Trophoblast cell (in vitro differentiated cells and primary cell): Measurements from ENCODE around the gene CASQ2.

ENCODE experiments used
- DNase-seq, 2 donors: peaks; one replicate each; pipeline ENCODE4 v3.0.0-alpha.2; 2016
- H2AFZ ChIP-seq: 2 replicates; pipeline ENCODE4 v1.6.1; 2013; ENCODE audit warnings: low read length, moderate library complexity, mild to moderate bottlenecking; ENCODE audit not compliant: insufficient read depth, poor library complexity
- H2AK5ac ChIP-seq: 2 replicates; pipeline ENCODE4 v1.6.1; 2013; ENCODE audit warnings: mild to moderate bottlenecking, low read length
- H2BK120ac ChIP-seq: 2 replicates; pipeline ENCODE4 v1.6.1; 2013; ENCODE audit warnings: low read length, mild to moderate bottlenecking, moderate library complexity; ENCODE audit not compliant: insufficient read depth, poor library complexity
- H2BK12ac ChIP-seq: 2 replicates; pipeline ENCODE4 v1.6.1; 2013; ENCODE audit warnings: mild to moderate bottlenecking, low read length, moderate library complexity
- H2BK5ac ChIP-seq: 2 replicates; pipeline ENCODE4 v1.6.1; 2013; ENCODE audit warnings: low read length, low read depth, moderate library complexity, mild to moderate bottlenecking; ENCODE audit not compliant: poor library complexity
- H3K14ac ChIP-seq: 2 replicates; pipeline ENCODE4 v1.6.1; 2013; ENCODE audit warnings: mild to moderate bottlenecking, low read length
- H3K18ac ChIP-seq: 2 replicates; pipeline ENCODE4 v1.6.1; 2013; ENCODE audit warnings: mild to moderate bottlenecking, low read length
- H3K23ac ChIP-seq: 2 replicates; pipeline ENCODE4 v1.6.1; 2013; ENCODE audit warnings: low read length
- H3K27ac ChIP-seq: 2 replicates; pipeline ENCODE4 v1.5.1; 2013; ENCODE audit warnings: low read depth, mild to moderate bottlenecking, inconsistent platforms, low read length, moderate library complexity
- H3K27me3 ChIP-seq: 2 replicates; pipeline ENCODE4 v1.6.1; 2013; ENCODE audit warnings: inconsistent platforms, mild to moderate bottlenecking, low read length, moderate library complexity; ENCODE audit not compliant: insufficient read depth
- H3K36me3 ChIP-seq, 2 experiments: 1 replicate in 1 of 2; 2 replicates in 1 of 2; pipeline ENCODE4 v1.6.1; 2013; ENCODE audit warnings: low read length in 2 of 2, mild to moderate bottlenecking in 2 of 2, moderate library complexity in 1 of 2; ENCODE audit not compliant: insufficient read depth in 2 of 2, control insufficient read depth in 1 of 2
- H3K4ac ChIP-seq: 2 replicates; pipeline ENCODE4 v1.6.1; 2013; ENCODE audit warnings: low read depth, mild to moderate bottlenecking, low read length, moderate library complexity
- H3K4me1 ChIP-seq, 2 experiments: 1 replicate in 1 of 2; 2 replicates in 1 of 2; pipeline ENCODE4 v1.6.1; 2013; ENCODE audit warnings: low read length in 2 of 2, mild to moderate bottlenecking in 2 of 2, moderate library complexity in 1 of 2; ENCODE audit not compliant: insufficient read depth in 2 of 2, control insufficient read depth in 1 of 2
- H3K4me2 ChIP-seq: 2 replicates; pipeline ENCODE4 v1.6.1; 2013; ENCODE audit warnings: inconsistent platforms, mild to moderate bottlenecking, low read length, moderate library complexity
- H3K4me3 ChIP-seq: 2 replicates; pipeline ENCODE4 v1.5.1; 2013; ENCODE audit warnings: mild to moderate bottlenecking, low read depth, low read length, inconsistent platforms
- H3K79me1 ChIP-seq: one replicate; pipeline ENCODE4 v1.6.1; 2013; ENCODE audit warnings: low read length
- H3K79me2 ChIP-seq: 2 replicates; pipeline ENCODE4 v1.6.1; 2013; ENCODE audit warnings: low read length, mild to moderate bottlenecking; ENCODE audit not compliant: control insufficient read depth, insufficient read depth, poor library complexity
- H3K9ac ChIP-seq: 2 replicates; pipeline ENCODE4 v1.6.1; 2013; ENCODE audit warnings: mild to moderate bottlenecking, low read length
- H3K9me3 ChIP-seq: 2 replicates; pipeline ENCODE4 v1.6.1; 2013; ENCODE audit warnings: low read depth, mild to moderate bottlenecking, control low read depth, inconsistent platforms, low read length; ENCODE audit not compliant: insufficient read depth
- H4K12ac ChIP-seq: 2 replicates; pipeline ENCODE4 v1.6.1; 2013; ENCODE audit warnings: low read depth, mild to moderate bottlenecking, low read length, moderate library complexity
- H4K8ac ChIP-seq: 2 replicates; pipeline ENCODE4 v1.6.1; 2013; ENCODE audit warnings: low read depth, mild to moderate bottlenecking, low read length, moderate library complexity
- H4K91ac ChIP-seq: one replicate; pipeline ENCODE4 v1.6.1; 2013; ENCODE audit warnings: low read depth, mild to moderate bottlenecking, low read length, moderate library complexity
- WGBS: extraction: QIAGEN DNeasy Blood & Tissue Kit; methylation state at CpG from one replicate; pipeline ENCODE4 v1.1.7; 2013; ENCODE audit warnings: missing lambda C conversion rate; ENCODE audit not compliant: insufficient read length, insufficient coverage; ENCODE audit errors: extremely low coverage; 5-methylcytosine and 5-hydroxymethylcytosine counted together

CASQ2 gene

GRCh38 chr1:115661157-115661556 is 107.4 kb downstream of the CASQ2 start:
- Histone ChIP-seq H3K18ac (no peak overlapping the region), H3K14ac (no peak overlapping the region), H4K12ac (no peak overlapping the region), H3K9ac (no peak overlapping the region), H3K27me3 (no peaks in the 10 kb centered on the region), H3K36me3 (peaks cover 14 to 25% of the 10 kb centered on the region in 2 experiments), H3K4me3 (no peak overlapping the region), H2BK12ac (no peak overlapping the region), H3K4me2 (no peak overlapping the region), H3K23ac (no peak overlapping the region), H2BK120ac (no peak overlapping the region), H3K79me2 (peaks cover 3% of the 10 kb centered on the region), H3K9me3 (no peaks in the 10 kb centered on the region), H3K79me1 (peaks cover 7% of the 10 kb centered on the region), H2AFZ (no peak overlapping the region), H3K4me1 (peaks cover 18 to 26% of the 10 kb centered on the region in 2 experiments), H2AK5ac (no peak overlapping the region), H4K91ac (no peak overlapping the region), H2BK5ac (no peak overlapping the region), H4K8ac (no peak overlapping the region), H3K27ac (no peak overlapping the region), H3K4ac (no peak overlapping the region)
- DNase-seq, result no peak
- WGBS, result no CpG with 5 or more reads among the region's 1 CpG

- Histone ChIP-seq H4K91ac (no peak overlapping the region), H2AFZ (no peak overlapping the region), H4K8ac (no peak overlapping the region), H2BK5ac (no peak overlapping the region), H3K36me3 (peaks cover 14 to 20% of the 10 kb centered on the region in 2 experiments), H3K27me3 (no peaks in the 10 kb centered on the region), H3K18ac (no peak overlapping the region), H2BK120ac (no peak overlapping the region), H3K23ac (no peak overlapping the region), H3K79me2 (peaks cover 3% of the 10 kb centered on the region), H4K12ac (no peak overlapping the region), H3K4me2 (no peak overlapping the region), H3K27ac (peak overlapping the region; percentile 69), H3K79me1 (peaks cover 10% of the 10 kb centered on the region), H3K4me3 (no peak overlapping the region), H3K4ac (no peak overlapping the region), H2BK12ac (no peak overlapping the region), H3K9ac (no peak overlapping the region), H3K14ac (no peak overlapping the region), H3K4me1 (peaks cover 22 to 24% of the 10 kb centered on the region in 2 experiments), H3K9me3 (no peaks in the 10 kb centered on the region), H2AK5ac (no peak overlapping the region)
- DNase-seq, result no peak
- no CpG with 5 or more reads among the region's 5 CpGs for WGBS
Observed at GRCh38 chr1:115660151-115660550, 108.4 kb downstream of the CASQ2 start.

GRCh38 chr1:115658646-115659045 is 109.9 kb downstream of the CASQ2 start:
- Histone ChIP-seq H2BK120ac (no peak overlapping the region), H3K23ac (no peak overlapping the region), H3K27ac (no peak overlapping the region), H3K4me3 (no peak overlapping the region), H3K4ac (no peak overlapping the region), H2BK5ac (no peak overlapping the region), H4K91ac (no peak overlapping the region), H4K8ac (no peak overlapping the region), H3K4me2 (no peak overlapping the region), H2AFZ (no peak overlapping the region), H3K36me3 (peaks cover 8 to 13% of the 10 kb centered on the region in 2 experiments), H4K12ac (no peak overlapping the region), H3K27me3 (no peaks in the 10 kb centered on the region), H3K14ac (no peak overlapping the region), H3K9me3 (no peaks in the 10 kb centered on the region), H3K79me1 (peaks cover 15% of the 10 kb centered on the region), H2AK5ac (no peak overlapping the region), H3K79me2 (peaks cover 3% of the 10 kb centered on the region), H3K9ac (no peak overlapping the region), H2BK12ac (no peak overlapping the region), H3K4me1 (peaks cover 30 to 34% of the 10 kb centered on the region in 2 experiments), H3K18ac (no peak overlapping the region)
- no peak for DNase-seq
- WGBS, result no CpG with 5 or more reads among the region's 1 CpG

GRCh38 chr1:115656461-115657077 is 111.9 kb downstream of the CASQ2 start:
- peaks cover 15% of the 10 kb centered on the region for H3K79me1 ChIP-seq
- no peak overlapping the region for H3K14ac ChIP-seq
- H2BK5ac ChIP-seq, result peak overlapping the region; percentile 33
- H3K18ac ChIP-seq, result peak overlapping the region; percentile 61
- H2BK12ac ChIP-seq, result no peak overlapping the region
- DNase-seq, result no peak
- no peak overlapping the region for H3K27ac ChIP-seq
- no peak overlapping the region for H3K4me3 ChIP-seq
- H3K23ac ChIP-seq, result no peak overlapping the region
- H3K4ac ChIP-seq, result peak overlapping the region; percentile 30
- peaks cover 3% of the 10 kb centered on the region for H3K79me2 ChIP-seq
- peaks cover 30 to 34% of the 10 kb centered on the region in 2 experiments for H3K4me1 ChIP-seq
- H4K8ac ChIP-seq, result no peak overlapping the region
- H3K36me3 ChIP-seq, result peaks cover 5 to 15% of the 10 kb centered on the region in 2 experiments
- WGBS, result 100% methylated on average over 2 of the region's 5 CpGs
- H2BK120ac ChIP-seq, result no peak overlapping the region
- no peaks in the 10 kb centered on the region for H3K9me3 ChIP-seq
- H4K91ac ChIP-seq, result no peak overlapping the region
- H2AK5ac ChIP-seq, result no peak overlapping the region
- H3K9ac ChIP-seq, result no peak overlapping the region
- H2AFZ ChIP-seq, result no peak overlapping the region
- no peak overlapping the region for H4K12ac ChIP-seq
- no peak overlapping the region for H3K4me2 ChIP-seq
- no peaks in the 10 kb centered on the region for H3K27me3 ChIP-seq
